Kidney capillary endothelial cell (primary cell): ENCODE measurements around the gene CCL23.
"Not testable (repeated sequence)": the region's sequence is repeated elsewhere in the genome, so short reads cannot be mapped to it uniquely, and the experiment has no call there.

Experiments
- DNase-seq: peaks from one replicate; pipeline ENCODE4 v3.0.0-alpha.2; 2018; ENCODE audit warnings: low spot score

CCL23 gene

DNA sequence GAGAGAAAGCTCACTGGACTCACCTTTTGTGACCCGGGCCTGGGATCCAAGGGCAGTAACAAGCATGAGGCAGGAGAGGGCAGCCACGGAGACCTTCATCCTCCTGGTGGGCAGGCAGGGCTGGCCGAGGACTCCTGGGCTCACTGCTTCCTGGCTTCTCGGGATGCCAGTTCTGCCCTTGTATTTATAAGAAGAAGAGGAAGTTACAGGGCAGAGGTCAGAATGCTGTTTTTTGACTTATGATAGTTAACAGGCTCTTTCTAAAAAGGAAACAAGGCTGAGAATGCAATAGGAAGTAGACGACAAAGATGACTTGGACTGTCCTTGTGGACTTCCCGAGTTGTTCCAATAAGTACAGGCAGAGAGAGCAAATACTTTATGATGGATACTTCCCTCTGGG is at the start of gene CCL23:
CCL23 (minus strand) TSS at position 174 of the 400 bp plus-strand sequence; CDS start at position 99, 75 bp downstream.
- peak; percentile 7 for DNase-seq

DNA sequence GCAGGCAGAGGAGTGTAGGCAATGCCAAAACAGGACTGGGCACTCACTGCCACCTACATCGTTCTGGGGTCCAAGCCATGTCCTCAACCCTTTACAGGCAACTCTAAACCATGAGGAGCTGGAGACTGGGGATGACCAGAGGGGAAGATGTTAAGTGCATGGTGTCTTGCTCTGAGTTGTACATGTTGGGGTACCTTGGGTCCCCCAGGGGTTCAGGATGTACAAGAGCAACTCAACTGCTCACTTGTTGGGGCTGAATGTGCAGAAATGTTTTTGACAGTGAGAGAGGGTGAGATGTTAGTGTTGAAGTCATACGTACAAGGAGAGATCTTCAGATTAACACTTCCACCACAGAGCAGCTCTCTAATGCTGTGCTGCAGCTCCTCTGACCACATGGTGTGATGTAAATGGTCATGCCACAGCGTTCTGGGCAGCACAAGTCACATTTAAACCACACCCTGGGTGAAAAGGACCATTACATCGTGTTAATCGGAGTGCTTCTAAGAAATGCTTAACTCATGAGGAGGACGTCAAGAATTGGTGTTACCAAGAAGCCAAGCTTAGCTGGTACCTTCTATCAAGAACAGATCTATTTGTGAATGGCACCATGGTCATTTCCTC is 48.7 kb upstream of the CCL23 start:
- DNase-seq: no peak

DNA sequence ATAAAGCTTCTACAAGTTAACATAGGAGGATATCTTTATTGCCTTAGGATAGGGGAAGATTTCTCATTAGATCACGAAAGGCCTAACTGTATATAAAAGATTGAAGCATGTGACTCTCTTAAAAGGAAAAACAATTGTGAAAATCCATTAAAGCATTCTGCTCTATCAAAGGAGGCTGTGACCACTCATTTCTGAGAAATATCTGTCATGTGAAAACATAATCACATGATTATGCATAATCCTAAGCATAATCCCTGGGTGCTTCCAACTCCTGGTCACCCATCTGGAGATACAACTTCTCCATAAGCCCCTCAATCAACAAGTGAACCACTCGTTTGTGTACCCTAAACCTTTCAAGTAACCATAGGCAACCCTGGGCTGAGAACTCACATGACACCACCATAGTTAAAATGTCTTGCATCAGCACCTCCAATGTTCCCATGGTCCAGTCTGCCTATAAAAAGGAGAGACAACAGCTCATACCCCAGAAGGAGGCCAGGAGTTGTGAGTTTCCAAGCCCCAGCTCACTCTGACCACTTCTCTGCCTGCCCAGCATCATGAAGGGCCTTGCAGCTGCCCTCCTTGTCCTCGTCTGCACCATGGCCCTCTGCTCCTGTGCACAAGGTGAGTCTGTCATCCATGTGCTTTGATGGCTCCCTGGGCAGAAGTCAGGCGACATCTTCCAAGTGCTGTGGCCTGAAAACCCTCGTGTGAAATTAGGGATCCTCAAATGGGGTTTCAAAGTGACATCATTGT is 46.2 kb upstream of the CCL23 start, which contains the start of gene CCL18:
CCL18 (plus strand) TSS at position 487 of the 756 bp plus-strand sequence; CDS start at position 558, 71 bp downstream.
- no peak for DNase-seq

DNA sequence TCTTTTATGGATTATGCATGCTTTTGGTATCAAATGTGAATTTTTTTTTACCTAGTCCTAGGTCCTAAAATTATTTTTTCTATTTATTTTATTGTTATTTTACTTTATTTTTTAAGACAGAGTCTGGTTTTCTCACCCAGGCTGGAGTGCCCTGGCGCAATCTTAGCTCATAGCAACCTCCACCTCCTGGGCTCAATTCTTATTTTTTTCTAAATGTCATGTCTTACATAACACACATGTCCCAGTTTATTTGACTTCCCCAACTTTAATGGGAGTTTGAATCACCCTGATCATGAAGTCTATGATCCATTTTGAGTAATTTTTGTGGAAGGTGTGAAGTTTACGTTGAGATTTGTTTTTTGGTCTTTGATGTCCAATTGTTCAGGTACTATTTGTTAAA is 43.0 kb upstream of the CCL23 start:
- DNase-seq: no peak

DNA sequence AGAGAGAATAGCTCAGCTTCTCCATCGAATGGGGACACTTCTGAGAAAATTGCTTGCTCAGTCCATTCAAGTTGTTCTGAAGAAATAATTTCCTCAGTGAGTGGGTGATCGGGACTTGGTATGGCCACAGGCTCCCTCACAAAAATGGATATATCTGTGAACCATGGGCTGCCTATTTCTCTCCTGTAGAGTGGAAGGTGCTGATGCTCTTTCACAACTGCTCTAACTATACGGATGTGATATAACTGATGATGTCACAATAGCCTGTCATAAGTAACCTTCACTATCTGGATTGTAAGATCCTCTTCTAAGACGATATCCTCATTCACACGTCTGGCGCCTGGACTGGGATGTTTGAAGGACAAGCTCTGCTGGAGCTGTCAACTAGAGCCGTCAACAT is 41.6 kb upstream of the CCL23 start:
- DNase-seq: no peak

DNA sequence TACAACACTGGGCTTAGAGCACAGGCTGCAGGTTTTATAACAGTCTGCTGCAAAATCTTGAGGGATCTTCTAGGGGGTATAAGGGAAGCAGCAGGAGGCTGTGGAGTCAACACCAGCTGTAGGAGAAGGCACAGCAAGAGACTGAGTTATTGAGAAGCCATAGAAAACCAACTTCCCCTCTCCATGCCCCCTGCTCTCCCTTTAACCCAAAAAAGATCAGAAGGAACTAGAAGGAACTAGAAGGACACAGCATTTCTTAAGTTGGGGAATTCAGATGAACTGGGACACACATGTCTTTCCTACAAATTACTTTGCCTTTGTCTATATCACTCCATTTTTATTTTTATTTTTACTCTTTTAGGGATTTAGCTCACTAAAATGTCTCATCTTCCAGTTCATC is 40.1 kb upstream of the CCL23 start:
- DNase-seq: no peak

GRCh38 chr17:36055921-36056520 is 38.2 kb upstream of the CCL23 start:
- no peak for DNase-seq

- no peak for DNase-seq
These were observed 37.4 kb upstream of the CCL23 start for GRCh38 chr17:36055171-36055570.

- DNase-seq: no peak
These were observed 31.9 kb upstream of the CCL23 start for GRCh38 chr17:36049643-36050042.

- no peak for DNase-seq
These were observed 30.3 kb upstream of the CCL23 start for GRCh38 chr17:36048066-36048465.

DNA sequence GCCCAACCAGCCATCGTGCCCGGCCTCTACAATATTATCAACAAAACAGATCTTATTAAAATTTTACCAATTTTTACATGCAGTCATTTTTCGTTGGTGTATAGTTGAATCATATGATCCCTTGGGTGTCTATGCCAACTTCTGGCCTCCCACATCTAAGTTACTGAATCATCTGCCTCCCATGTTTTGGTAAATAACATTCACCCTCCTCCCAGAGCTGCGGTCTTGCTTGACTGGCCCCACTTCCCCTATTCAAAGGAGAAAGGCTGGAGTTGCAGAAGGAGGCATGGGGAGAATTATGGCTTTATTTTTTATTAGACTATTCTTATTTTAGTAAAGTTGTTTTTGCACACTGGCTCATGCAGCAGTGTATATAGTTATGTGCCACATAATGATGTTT is 18.5 kb upstream of the CCL23 start:
- DNase-seq: no peak

DNA sequence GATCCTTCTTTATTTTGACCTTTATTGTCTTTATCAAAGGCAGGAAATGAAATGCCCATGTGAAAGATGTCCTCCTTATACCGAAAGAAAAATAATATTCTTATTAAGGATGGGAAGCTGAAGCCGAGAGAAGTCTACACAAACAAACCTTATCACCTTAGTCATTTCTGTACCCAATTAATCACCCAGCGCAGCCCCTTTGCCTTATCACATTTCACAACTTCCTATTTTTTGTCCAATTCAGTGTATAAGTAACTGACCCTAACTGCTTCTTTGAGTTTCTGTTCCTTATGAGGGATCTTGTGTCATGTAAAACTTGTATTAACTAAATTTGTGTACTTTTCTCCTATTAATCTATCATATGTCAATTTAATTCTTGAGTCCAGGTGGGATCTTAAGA is 16.4 kb upstream of the CCL23 start:
- no peak for DNase-seq

DNA sequence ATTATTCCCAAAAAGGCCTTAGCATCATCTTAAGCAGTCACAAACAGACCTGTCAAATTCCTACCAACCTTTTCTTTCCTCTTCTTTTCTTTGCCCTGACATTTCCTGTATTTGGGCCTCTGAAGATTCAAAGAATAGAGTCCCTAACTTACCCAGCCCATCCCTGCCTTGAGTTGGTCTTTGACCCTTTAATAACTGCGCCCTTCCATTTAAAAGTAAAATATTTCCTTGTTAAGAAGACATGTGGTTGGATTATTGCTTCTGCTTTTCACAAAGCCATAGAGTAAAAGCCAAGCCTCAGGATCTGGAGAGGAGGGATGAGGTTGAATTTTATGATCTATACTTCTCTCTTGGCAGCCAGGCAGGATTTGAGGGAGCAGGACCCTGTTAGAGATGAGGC is 13.2 kb upstream of the CCL23 start:
- no peak for DNase-seq

GRCh38 chr17:36027761-36028160 is 10.0 kb upstream of the CCL23 start:
- no peak for DNase-seq

DNA sequence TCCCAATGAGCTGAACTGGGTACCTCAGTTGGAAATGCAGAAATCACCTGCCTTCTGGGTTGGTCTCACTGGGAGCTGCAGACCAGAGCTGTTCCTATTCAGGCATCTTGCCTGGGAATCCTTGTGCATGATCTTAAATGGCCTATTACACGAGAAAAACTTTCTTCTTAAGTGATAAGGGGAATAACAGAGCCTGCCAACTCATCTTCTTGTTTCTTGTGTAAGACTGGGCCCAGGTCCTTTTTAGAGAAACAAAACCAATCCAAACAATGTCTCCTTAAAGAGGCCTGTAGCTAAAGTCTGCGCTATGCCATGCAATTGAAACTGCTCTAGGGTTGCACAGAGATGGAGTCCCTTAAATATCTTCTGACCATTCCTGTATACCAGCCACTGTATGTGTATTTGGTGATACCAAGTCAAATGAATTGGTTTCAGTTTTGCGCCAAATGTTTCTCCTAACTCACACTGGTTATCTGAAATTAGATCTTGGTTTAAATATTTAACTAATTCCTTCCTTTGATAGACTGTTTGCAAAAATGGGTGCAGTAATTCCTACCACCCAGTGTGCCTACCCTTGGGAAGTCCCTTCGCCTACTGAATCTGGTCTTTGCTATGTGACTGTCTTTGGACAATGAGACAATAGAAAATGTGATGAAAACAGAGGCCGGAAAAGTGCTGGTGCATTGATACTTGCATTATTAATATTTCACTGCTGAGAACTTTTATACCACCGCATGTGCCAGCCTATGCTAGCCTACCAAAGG is 6.5 kb upstream of the CCL23 start:
- no peak for DNase-seq

- DNase-seq: no peak
These were observed 1.7 kb upstream of the CCL23 start for GRCh38 chr17:36019423-36019822.

DNA sequence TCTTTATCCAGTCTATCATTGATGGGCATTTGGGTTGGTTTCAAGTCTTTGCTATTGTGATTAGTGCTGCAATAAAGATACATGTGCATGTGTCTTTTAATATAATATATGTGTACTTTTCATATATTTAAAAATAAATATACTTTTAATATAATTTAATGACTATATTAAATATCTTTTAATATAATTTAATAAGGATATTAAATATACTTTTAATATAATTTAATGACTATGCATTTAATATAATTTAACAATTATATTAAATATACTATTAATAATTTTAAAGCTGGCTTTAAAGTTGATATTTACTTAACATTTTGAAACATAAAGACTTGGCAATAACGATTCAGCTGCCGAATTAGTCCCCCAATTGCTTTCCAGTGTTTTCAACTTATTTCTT is 1.2 kb downstream of the CCL23 start:
- no peak for DNase-seq

GRCh38 chr17:36015895-36016294 is 1.9 kb downstream of the CCL23 start:
- DNase-seq: not testable (repeated sequence)

GRCh38 chr17:36014946-36015345 is 2.8 kb downstream of the CCL23 start:
- no peak for DNase-seq

DNA sequence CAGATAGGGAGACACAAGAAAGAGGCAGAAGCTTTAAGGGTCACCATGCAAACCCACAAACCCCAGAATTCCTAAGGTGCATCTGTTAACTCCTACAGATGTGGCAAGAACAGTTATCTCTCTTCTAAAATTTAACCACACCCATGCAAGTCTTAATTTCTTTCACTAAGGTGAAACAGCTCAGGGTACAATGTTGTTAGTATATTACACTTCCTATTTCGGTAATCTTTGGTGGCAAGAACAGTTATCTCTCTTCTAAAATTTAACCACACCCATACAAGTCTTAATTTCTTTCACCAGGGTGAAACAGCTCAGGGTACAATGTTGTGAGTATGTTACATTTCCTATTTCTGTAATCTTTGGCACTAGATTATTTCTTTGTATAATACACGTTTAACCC is 6.6 kb downstream of the CCL23 start:
- DNase-seq: no peak

GRCh38 chr17:36008998-36009665 is 8.6 kb downstream of the CCL23 start:
- DNase-seq: no peak

GRCh38 chr17:36004594-36005108 is 13.1 kb downstream of the CCL23 start:
- DNase-seq: no peak
